ENCODE measurements around the gene MGAT4A.

Gene MGAT4A

DNA sequence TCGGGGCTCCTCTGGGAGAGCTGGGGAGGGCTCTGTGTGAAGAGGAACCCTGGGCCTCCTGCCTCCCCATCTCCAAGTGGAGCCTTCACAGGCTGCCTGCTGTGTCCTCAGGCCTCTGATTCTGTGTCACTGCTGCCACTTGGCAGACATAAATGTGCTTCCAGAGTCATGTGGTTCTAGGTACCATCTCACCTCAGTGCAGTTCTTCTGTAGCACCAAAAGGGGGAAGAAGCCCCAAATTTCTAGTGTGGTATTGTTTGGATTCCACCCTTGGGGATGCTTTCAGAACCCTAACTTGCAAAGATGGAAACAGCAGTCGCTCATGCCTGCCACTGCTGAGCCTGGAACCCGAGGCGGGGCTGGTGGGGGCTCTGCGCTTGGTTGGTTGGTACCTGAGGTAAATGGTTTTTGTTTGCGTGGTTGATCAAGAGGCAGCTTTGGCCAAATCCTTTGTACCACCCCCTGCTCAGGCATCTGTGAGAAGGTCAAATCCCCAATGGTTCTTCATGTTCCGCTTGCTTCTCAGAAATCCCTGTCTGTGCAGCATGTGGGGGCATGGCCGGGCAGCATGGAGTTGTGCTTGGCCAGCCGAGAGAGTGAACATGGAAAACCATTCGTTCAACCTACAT lies 150.2 kb downstream of the MGAT4A start:
- Histone ChIP-seq H3K9me2 (ENCODE audit: low read depth, low read length) (no peaks in the 10 kb centered on the region), H3K9ac (ENCODE audit: low read length) (no peak overlapping the region), H3K27ac (ENCODE audit: low read depth, low read length, poor library complexity, severe bottlenecking) (no peak overlapping the region), H3K36me3 (ENCODE audit: insufficient read depth, low read length) (peaks cover 5% of the 10 kb centered on the region; the same call in 1 of the 2 replicates), H3K4me1 (ENCODE audit: insufficient read depth, low read length, severe bottlenecking) (peaks cover 6% of the 10 kb centered on the region), H3K4me2 (ENCODE audit: low read length) (no peak overlapping the region), H3F3A (ENCODE audit: insufficient read depth, low read length) (no peaks in the 10 kb centered on the region), H4K20me1 (ENCODE audit: insufficient read depth, low read length) (no peaks in the 10 kb centered on the region), H3K4me3 (ENCODE audit: low read depth, low read length, poor library complexity, severe bottlenecking) (no peak overlapping the region), H3K79me2 (ENCODE audit: insufficient read depth, low read length) (no peaks in the 10 kb centered on the region), H2AFZ (ENCODE audit: low read length) (no peak overlapping the region), H3K9me3 (ENCODE audit: low read length) (no peaks in the 10 kb centered on the region), H3K27me3 (ENCODE audit: insufficient read depth, low read length) (no peaks in the 10 kb centered on the region)
- no peak for TF ChIP-seq EZH2 (IDR thresholded peaks at IDR 0.05; ENCODE audit: borderline replicate concordance, low read length)
- TF ChIP-seq, protein P1, sequence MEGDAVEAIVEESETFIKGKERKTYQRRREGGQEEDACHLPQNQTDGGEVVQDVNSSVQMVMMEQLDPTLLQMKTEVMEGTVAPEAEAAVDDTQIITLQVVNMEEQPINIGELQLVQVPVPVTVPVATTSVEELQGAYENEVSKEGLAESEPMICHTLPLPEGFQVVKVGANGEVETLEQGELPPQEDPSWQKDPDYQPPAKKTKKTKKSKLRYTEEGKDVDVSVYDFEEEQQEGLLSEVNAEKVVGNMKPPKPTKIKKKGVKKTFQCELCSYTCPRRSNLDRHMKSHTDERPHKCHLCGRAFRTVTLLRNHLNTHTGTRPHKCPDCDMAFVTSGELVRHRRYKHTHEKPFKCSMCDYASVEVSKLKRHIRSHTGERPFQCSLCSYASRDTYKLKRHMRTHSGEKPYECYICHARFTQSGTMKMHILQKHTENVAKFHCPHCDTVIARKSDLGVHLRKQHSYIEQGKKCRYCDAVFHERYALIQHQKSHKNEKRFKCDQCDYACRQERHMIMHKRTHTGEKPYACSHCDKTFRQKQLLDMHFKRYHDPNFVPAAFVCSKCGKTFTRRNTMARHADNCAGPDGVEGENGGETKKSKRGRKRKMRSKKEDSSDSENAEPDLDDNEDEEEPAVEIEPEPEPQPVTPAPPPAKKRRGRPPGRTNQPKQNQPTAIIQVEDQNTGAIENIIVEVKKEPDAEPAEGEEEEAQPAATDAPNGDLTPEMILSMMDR (IDR thresholded peaks at IDR 0.05; ENCODE audit: low read length): peak; percentile 21; the same call in 1 of the 2 replicates

DNA sequence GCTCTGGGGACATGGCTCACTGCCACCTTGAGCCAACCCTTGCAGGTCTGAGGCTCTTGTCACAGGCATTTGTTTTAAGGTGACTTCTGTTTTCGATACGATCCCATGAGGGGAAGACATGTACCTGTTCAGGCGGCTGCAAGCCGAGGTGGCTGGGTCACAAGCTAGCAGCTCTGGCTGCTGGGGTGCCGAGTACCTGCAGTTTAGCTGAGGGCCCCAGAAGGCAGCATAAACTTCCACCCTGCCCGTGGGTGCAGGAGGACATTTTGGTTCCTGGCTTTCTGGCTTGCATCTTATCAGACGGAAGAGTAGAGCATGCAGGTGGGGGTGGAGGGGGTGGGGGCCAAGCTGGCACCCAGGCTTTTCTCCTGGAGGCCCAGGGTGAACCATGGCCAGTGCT lies 151.0 kb downstream of the MGAT4A start:
- Histone ChIP-seq H3K4me1 (ENCODE audit: insufficient read depth, low read length, severe bottlenecking) (peaks cover 6% of the 10 kb centered on the region), H2AFZ (ENCODE audit: low read length) (no peak overlapping the region), H3K4me3 (ENCODE audit: low read depth, low read length, poor library complexity, severe bottlenecking) (no peak overlapping the region), H3K36me3 (ENCODE audit: insufficient read depth, low read length) (peaks cover 5% of the 10 kb centered on the region; the same call in 1 of the 2 replicates), H3K9me3 (ENCODE audit: low read length) (no peaks in the 10 kb centered on the region), H4K20me1 (ENCODE audit: insufficient read depth, low read length) (no peaks in the 10 kb centered on the region), H3F3A (ENCODE audit: insufficient read depth, low read length) (no peaks in the 10 kb centered on the region), H3K79me2 (ENCODE audit: insufficient read depth, low read length) (no peaks in the 10 kb centered on the region), H3K27me3 (ENCODE audit: insufficient read depth, low read length) (no peaks in the 10 kb centered on the region), H3K9ac (ENCODE audit: low read length) (no peak overlapping the region), H3K27ac (ENCODE audit: low read depth, low read length, poor library complexity, severe bottlenecking) (no peak overlapping the region), H3K4me2 (ENCODE audit: low read length) (no peak overlapping the region), H3K9me2 (ENCODE audit: low read depth, low read length) (no peaks in the 10 kb centered on the region)
- TF ChIP-seq EZH2 (IDR thresholded peaks at IDR 0.05; ENCODE audit: borderline replicate concordance, low read length): no peak
- TF ChIP-seq, protein P1 (IDR thresholded peaks at IDR 0.05; ENCODE audit: low read length): no peak

DNA sequence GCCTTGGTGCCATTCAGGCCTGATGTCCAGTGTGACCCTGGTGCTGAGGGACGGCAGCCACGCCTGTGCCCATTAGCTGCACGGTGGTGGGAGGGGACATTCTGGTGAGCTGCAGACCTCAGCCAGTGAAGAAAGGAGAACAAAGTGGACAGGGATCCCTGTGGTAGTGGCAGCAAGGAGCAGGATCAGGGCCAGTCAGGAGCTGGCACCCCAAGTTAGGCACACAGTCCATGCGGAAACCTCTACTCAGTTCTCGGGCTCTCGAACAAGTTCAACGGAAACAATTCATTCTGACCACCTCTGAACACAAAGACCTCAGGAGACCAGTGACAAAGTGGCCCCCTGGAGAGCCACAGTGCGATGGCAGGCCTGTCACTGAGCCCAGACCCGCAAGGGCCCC lies 152.7 kb downstream of the MGAT4A start:
- no peaks in the 10 kb centered on the region for H3F3A ChIP-seq (ENCODE audit: insufficient read depth, low read length)
- no peaks in the 10 kb centered on the region for H4K20me1 ChIP-seq (ENCODE audit: insufficient read depth, low read length)
- H3K9me2 ChIP-seq (ENCODE audit: low read depth, low read length): no peaks in the 10 kb centered on the region
- H3K4me1 ChIP-seq (ENCODE audit: insufficient read depth, low read length, severe bottlenecking): peaks cover 6% of the 10 kb centered on the region
- H3K36me3 ChIP-seq (ENCODE audit: insufficient read depth, low read length): peaks cover 5% of the 10 kb centered on the region; the same call in 1 of the 2 replicates
- TF ChIP-seq, protein P1 (IDR thresholded peaks at IDR 0.05; ENCODE audit: low read length): no peak
- no peak for TF ChIP-seq EZH2 (IDR thresholded peaks at IDR 0.05; ENCODE audit: borderline replicate concordance, low read length)
- H3K4me3 ChIP-seq (ENCODE audit: low read depth, low read length, poor library complexity, severe bottlenecking): no peak overlapping the region
- no peaks in the 10 kb centered on the region for H3K79me2 ChIP-seq (ENCODE audit: insufficient read depth, low read length)
- no peak overlapping the region for H3K9ac ChIP-seq (ENCODE audit: low read length)
- H3K4me2 ChIP-seq (ENCODE audit: low read length): no peak overlapping the region
- H3K27ac ChIP-seq (ENCODE audit: low read depth, low read length, poor library complexity, severe bottlenecking): no peak overlapping the region
- no peaks in the 10 kb centered on the region for H3K27me3 ChIP-seq (ENCODE audit: insufficient read depth, low read length)
- H2AFZ ChIP-seq (ENCODE audit: low read length): no peak overlapping the region
- no peaks in the 10 kb centered on the region for H3K9me3 ChIP-seq (ENCODE audit: low read length)
